B cell (primary cell): Measurements from ENCODE around the gene KIF3A. TPM values are rescaled to one million over a fixed set of nuclear protein-coding genes. Genes with fewer than 3 reads are reported as not detected.

Experiments
- ATAC-seq: fragments of 200-7000 bp; cut with Tn5 transposase; one replicate; pipeline ENCODE4 v1.10.0; 2021; ENCODE audit warnings: low read depth, mild to moderate bottlenecking, moderate number of reproducible peaks, moderate library complexity
- CTCF ChIA-PET: fragments of 350-600 bp; sonication (Branson Sonifier 250); formaldehyde crosslinking; loops from one replicate; lab custom pipeline; 2021; ENCODE audit warnings: antibody characterized with exemption, inconsistent platforms; lab: Charles Lee
- POLR2A ChIA-PET: fragments of 350-600 bp; sonication (Branson Sonifier 250); formaldehyde crosslinking; loops from one replicate; lab custom pipeline; 2021; ENCODE audit warnings: antibody characterized with exemption; lab: Charles Lee
- DNase-seq: peaks from one replicate; pipeline ENCODE4 v3.0.0; 2013
- H2AFZ ChIP-seq: 2 replicates; pipeline ENCODE4 v1.6.1; 2012; ENCODE audit warnings: mild to moderate bottlenecking, low read depth, low read length; ENCODE audit not compliant: insufficient read depth, poor library complexity, severe bottlenecking
- H3K27ac ChIP-seq, 2 donors: 1 replicate in 1 of 2; 2 replicates in 1 of 2; pipeline ENCODE4 v1.5.1; 2012 to 2013; ENCODE audit warnings: low read length in 2 of 2, mild to moderate bottlenecking in 2 of 2, moderate library complexity in 1 of 2
- H3K27me3 ChIP-seq, 4 experiments: fragments of 200-600 bp in 1 of 4; sonication (generic) in 1 of 4; replicated peaks in 1 of 4; 1 replicate in 2 of 4; 2 replicates in 2 of 4; pipeline versions ENCODE4 v1.6.1 to v1.7.0; 2013 to 2016; ENCODE audit warnings: low read length in 3 of 4, mild to moderate bottlenecking in 2 of 4, mixed read lengths in 1 of 4, moderate library complexity in 1 of 4; ENCODE audit not compliant: insufficient read depth in 4 of 4, control insufficient read depth in 3 of 4; ENCODE audit errors: control extremely low read depth in 1 of 4
- H3K36me3 ChIP-seq, 2 experiments: replicated peaks in 1 of 2; 1 replicate in 1 of 2; 2 replicates in 1 of 2; pipeline versions ENCODE4 v1.6.1 to v1.7.1; 2013; ENCODE audit warnings: low read length in 1 of 2; ENCODE audit not compliant: insufficient read depth in 2 of 2, control insufficient read depth in 1 of 2; ENCODE audit errors: control extremely low read depth in 1 of 2, extremely low read depth in 1 of 2
- H3K4me1 ChIP-seq, 2 donors: fragments of 200-600 bp in 1 of 2; sonication (generic) in 1 of 2; 1 replicate in 1 of 2; 2 replicates in 1 of 2; pipeline versions ENCODE4 v1.5.1 to v1.6.1; 2013 to 2017; ENCODE audit warnings: low read length in 2 of 2; ENCODE audit not compliant: control insufficient read depth in 2 of 2, insufficient read depth in 2 of 2
- H3K4me2 ChIP-seq: replicated peaks from 2 replicates; pipeline ENCODE3; 2012; ENCODE audit warnings: mild to moderate bottlenecking, low read depth, low read length; ENCODE audit not compliant: poor library complexity, severe bottlenecking
- H3K4me3 ChIP-seq, 5 experiments: fragments of 200-600 bp in 1 of 5; sonication (generic) in 1 of 5; 1 replicate in 3 of 5; 2 replicates in 2 of 5; pipeline versions ENCODE4 v1.5.1 to v1.7.0; 2011 to 2016; ENCODE audit warnings: low read length in 4 of 5, mild to moderate bottlenecking in 4 of 5, low read depth in 2 of 5, control low read depth in 1 of 5, moderate library complexity in 1 of 5; ENCODE audit not compliant: insufficient read depth in 1 of 5; ENCODE audit errors: control extremely low read depth in 1 of 5, extremely low read depth in 1 of 5
- H3K79me2 ChIP-seq: fragments of 200-600 bp; sonication (generic); one replicate; pipeline ENCODE4 v1.6.0; 2016; ENCODE audit warnings: low read length; ENCODE audit not compliant: control insufficient read depth, insufficient read depth
- H3K9ac ChIP-seq: fragments of 200-600 bp; sonication (generic); 2 replicates; pipeline ENCODE4 v1.6.1; 2017; ENCODE audit warnings: mild to moderate bottlenecking, low read length, moderate library complexity
- H3K9me3 ChIP-seq, 3 donors: one replicate each; pipeline versions ENCODE4 v1.6.1 to v1.7.1; 2013; ENCODE audit warnings: low read length in 2 of 3; ENCODE audit not compliant: control insufficient read depth in 2 of 3, insufficient read depth in 1 of 3; ENCODE audit errors: control extremely low read depth in 1 of 3
- H4K20me1 ChIP-seq: 2 replicates; pipeline ENCODE4 v1.6.0; 2012; ENCODE audit warnings: mild to moderate bottlenecking, low read length; ENCODE audit not compliant: insufficient read depth, control insufficient read depth, poor library complexity, severe bottlenecking
- H3K27ac Mint-ChIP-seq: one replicate; pipeline ENCODE4 v1.8.0; 2021; ENCODE audit warnings: mixed read lengths
- H3K27me3 Mint-ChIP-seq: one replicate; pipeline ENCODE4 v1.8.0; 2021; ENCODE audit warnings: mixed read lengths
- H3K4me1 Mint-ChIP-seq: one replicate; pipeline ENCODE4 v1.8.0; 2021; ENCODE audit warnings: mixed read lengths
- H3K4me3 Mint-ChIP-seq: one replicate; pipeline ENCODE4 v1.8.0; 2021; ENCODE audit warnings: mixed read lengths
- H3K9me3 Mint-ChIP-seq: one replicate; pipeline ENCODE4 v1.8.0; 2022; ENCODE audit warnings: mixed read lengths; ENCODE audit not compliant: insufficient read depth
- EZH2 ChIP-seq: IDR thresholded peaks from 2 replicates; pipeline ENCODE4 v1.6.1; 2012; ENCODE audit warnings: borderline replicate concordance, low read depth, mild to moderate bottlenecking, moderate library complexity, low read length; ENCODE audit not compliant: insufficient read depth, poor library complexity, severe bottlenecking
- WGBS: methylation state at CpG from one replicate; pipeline ENCODE4 v1.1.5; 2013; ENCODE audit warnings: missing lambda C conversion rate; ENCODE audit not compliant: insufficient coverage; 5-methylcytosine and 5-hydroxymethylcytosine counted together
- intact Hi-C: fragments of 100-400 bp; cut with micrococcal nuclease; formaldehyde crosslinking; loops from one replicate; pipeline ENCODE4 v1.10.0; 2022
- polyA plus RNA-seq: library from polyadenylated mRNA; depleted of rRNA; stranded (reverse); fragments of >200 nt; gene quantifications from 2 replicates; pipeline ENCODE4 v1.2.3, GENCODE V29; 2012
- total RNA-seq, 2 donors: library from RNA; stranded (reverse); fragments of 120-200 nt in 1 of 2; gene quantifications; 1 replicate in 1 of 2; 2 replicates in 1 of 2; pipeline versions ENCODE4 v1.2.3 to v1.2.4, GENCODE V29; 2013 to 2022
- TF ChIP-seq, protein P1 (sequence below): fragments of 200-600 bp; IDR thresholded peaks from one replicate; pipeline ENCODE4 v1.8.0; 2022; ENCODE audit warnings: antibody characterized with exemption, mild to moderate bottlenecking

Gene KIF3A
- total and polyA plus RNA-seq, 2 donors (not counting 1 experiment from before 2014, with no cell fraction given): 1.3 to 16.0 TPM

DNA sequence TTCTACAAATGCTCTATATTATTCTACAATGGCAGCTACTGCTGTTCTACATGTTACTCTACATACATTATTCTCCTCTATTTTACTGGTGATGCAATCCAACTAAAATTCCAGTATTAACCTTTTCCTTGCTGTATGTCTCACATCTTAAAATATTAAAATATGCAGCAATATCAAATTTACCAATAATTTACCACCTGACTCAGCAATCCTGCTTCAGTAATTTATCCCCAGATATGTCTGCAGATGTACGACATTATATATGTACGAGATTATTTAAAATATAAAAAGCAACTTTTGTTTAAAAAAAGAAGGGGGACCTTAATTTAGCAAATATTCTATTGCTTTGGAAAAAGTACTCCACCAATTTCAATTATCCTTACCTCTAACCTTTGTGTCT, 11.6 kb downstream of the KIF3A start:
- TF ChIP-seq, protein P1, sequence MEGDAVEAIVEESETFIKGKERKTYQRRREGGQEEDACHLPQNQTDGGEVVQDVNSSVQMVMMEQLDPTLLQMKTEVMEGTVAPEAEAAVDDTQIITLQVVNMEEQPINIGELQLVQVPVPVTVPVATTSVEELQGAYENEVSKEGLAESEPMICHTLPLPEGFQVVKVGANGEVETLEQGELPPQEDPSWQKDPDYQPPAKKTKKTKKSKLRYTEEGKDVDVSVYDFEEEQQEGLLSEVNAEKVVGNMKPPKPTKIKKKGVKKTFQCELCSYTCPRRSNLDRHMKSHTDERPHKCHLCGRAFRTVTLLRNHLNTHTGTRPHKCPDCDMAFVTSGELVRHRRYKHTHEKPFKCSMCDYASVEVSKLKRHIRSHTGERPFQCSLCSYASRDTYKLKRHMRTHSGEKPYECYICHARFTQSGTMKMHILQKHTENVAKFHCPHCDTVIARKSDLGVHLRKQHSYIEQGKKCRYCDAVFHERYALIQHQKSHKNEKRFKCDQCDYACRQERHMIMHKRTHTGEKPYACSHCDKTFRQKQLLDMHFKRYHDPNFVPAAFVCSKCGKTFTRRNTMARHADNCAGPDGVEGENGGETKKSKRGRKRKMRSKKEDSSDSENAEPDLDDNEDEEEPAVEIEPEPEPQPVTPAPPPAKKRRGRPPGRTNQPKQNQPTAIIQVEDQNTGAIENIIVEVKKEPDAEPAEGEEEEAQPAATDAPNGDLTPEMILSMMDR: no peak
- no peak for TF ChIP-seq EZH2

GRCh38 chr5:132718544-132719312, 18.6 kb downstream of the KIF3A start:
- Histone ChIP-seq H3K36me3 (peaks cover 0 to 1% of the 10 kb centered on the region in 2 experiments), H2AFZ (no peak overlapping the region), H3K4me1 (no peaks in the 10 kb centered on the region), H3K9ac (no peak overlapping the region), H3K4me2 (no peak overlapping the region), H3K4me3 (no peak overlapping the region), H4K20me1 (no peaks in the 10 kb centered on the region), H3K27me3 (no peaks in the 10 kb centered on the region), H3K27ac (no peak overlapping the region), H3K79me2 (no peaks in the 10 kb centered on the region), H3K9me3 (no peaks in the 10 kb centered on the region)
- ATAC-seq (no peak), DNase-seq (no peak)
- intact Hi-C loops: no loop called here
- Mint-ChIP-seq H3K9me3 (no peaks in the 10 kb centered on the region), H3K27me3 (no peaks in the 10 kb centered on the region), H3K27ac (no peak overlapping the region), H3K4me3 (no peak overlapping the region), H3K4me1 (no peaks in the 10 kb centered on the region)
- WGBS: 95% methylated on average over 3 of the region's 5 CpGs
- ChIA-PET POLR2A (no interaction called here), CTCF (interaction anchor here (0.9 to 1.6 kb wide), 2 partner anchors 11 to 332 kb away, joined by 3 to 6 read pairs; no protein-coding TSS in a partner anchor)
- TF ChIP-seq EZH2: no peak
- TF ChIP-seq, protein P1: no peak

More for the DNA sequence above, 11.6 kb downstream of the KIF3A start:
- Mint-ChIP-seq H3K4me1 (no peaks in the 10 kb centered on the region), H3K27me3 (no peaks in the 10 kb centered on the region), H3K9me3 (no peaks in the 10 kb centered on the region), H3K4me3 (no peak overlapping the region), H3K27ac (no peak overlapping the region)
- Histone ChIP-seq H3K27ac (no peak overlapping the region), H3K36me3 (no peaks in the 10 kb centered on the region), H3K9ac (no peak overlapping the region), H3K9me3 (no peaks in the 10 kb centered on the region), H3K27me3 (no peaks in the 10 kb centered on the region), H3K79me2 (no peaks in the 10 kb centered on the region), H4K20me1 (no peaks in the 10 kb centered on the region), H2AFZ (no peak overlapping the region), H3K4me1 (no peaks in the 10 kb centered on the region), H3K4me2 (no peak overlapping the region), H3K4me3 (no peak overlapping the region)
- intact Hi-C loops: no loop called here
- ChIA-PET POLR2A (no interaction called here), CTCF (interaction anchor here (1.1 to 1.2 kb wide), 2 partner anchors 9 to 10 kb away, joined by 4 read pairs; no protein-coding TSS in a partner anchor)
- no CpG with 5 or more reads among the region's 2 CpGs for WGBS
- no peak for DNase-seq
- ATAC-seq: no peak
